ENCODE results near the gene CAMSAP1.

Gene CAMSAP1

GRCh38 chr9:135850737-135851136 is 56.6 kb downstream of the CAMSAP1 start:
- TF ChIP-seq CTCF (IDR thresholded peaks at IDR 0.05; ENCODE audit: borderline replicate concordance, insufficient read depth, low read depth, low read length) = no peak

GRCh38 chr9:135849181-135849580 is 58.2 kb downstream of the CAMSAP1 start:
- no peak overlapping the region for H3K4me3 ChIP-seq (ENCODE audit: low read depth, low read length)
- no peak for TF ChIP-seq CTCF (IDR thresholded peaks at IDR 0.05; ENCODE audit: borderline replicate concordance, insufficient read depth, low read depth, low read length)

More at GRCh38 chr9:135850737-135851136, 56.6 kb downstream of the CAMSAP1 start:
- no peak overlapping the region for H3K4me3 ChIP-seq (ENCODE audit: low read depth, low read length)

GRCh38 chr9:135848341-135849047 is 58.9 kb downstream of the CAMSAP1 start:
- no peak for TF ChIP-seq CTCF (IDR thresholded peaks at IDR 0.05; ENCODE audit: borderline replicate concordance, insufficient read depth, low read depth, low read length)
- H3K4me3 ChIP-seq (ENCODE audit: low read depth, low read length) = no peak overlapping the region

GRCh38 chr9:135847833-135848232 is 59.5 kb downstream of the CAMSAP1 start:
- TF ChIP-seq CTCF (IDR thresholded peaks at IDR 0.05; ENCODE audit: borderline replicate concordance, insufficient read depth, low read depth, low read length) = no peak
- no peak overlapping the region for H3K4me3 ChIP-seq (ENCODE audit: low read depth, low read length)

GRCh38 chr9:135840539-135840938 is 66.8 kb downstream of the CAMSAP1 start:
- H3K4me3 ChIP-seq (ENCODE audit: low read depth, low read length) = no peak overlapping the region
- no peak for TF ChIP-seq CTCF (IDR thresholded peaks at IDR 0.05; ENCODE audit: borderline replicate concordance, insufficient read depth, low read depth, low read length)

GRCh38 chr9:135840107-135840506 is 67.2 kb downstream of the CAMSAP1 start:
- TF ChIP-seq CTCF (IDR thresholded peaks at IDR 0.05; ENCODE audit: borderline replicate concordance, insufficient read depth, low read depth, low read length) = no peak
- no peak overlapping the region for H3K4me3 ChIP-seq (ENCODE audit: low read depth, low read length)

GRCh38 chr9:135839516-135839915 is 67.8 kb downstream of the CAMSAP1 start:
- H3K4me3 ChIP-seq (ENCODE audit: low read depth, low read length) = no peak overlapping the region
- TF ChIP-seq CTCF (IDR thresholded peaks at IDR 0.05; ENCODE audit: borderline replicate concordance, insufficient read depth, low read depth, low read length) = no peak
